Right lobe of liver (tissue), 6 donors: Measurements from ENCODE around the gene MACF1. TPM values are rescaled to one million over a fixed set of nuclear protein-coding genes. Genes with fewer than 3 reads are reported as not detected.

Experiments used
- ATAC-seq, 4 donors: fragments of 200-7000 bp; cut with Tn5 transposase; one replicate each; pipeline ENCODE4 v1.9.1; 2020; ENCODE audit warnings: mild to moderate bottlenecking in 4 of 4, moderate library complexity in 4 of 4
- DNase-seq, 3 donors: peaks; one replicate each; pipeline ENCODE4 v3.0.0-alpha.2; 2020
- H3K27ac ChIP-seq, 3 donors: fragments of 200-600 bp; one replicate each; pipeline ENCODE4 v1.8.0; 2022
- H3K27me3 ChIP-seq, 2 donors: fragments of 200-600 bp; one replicate each; pipeline ENCODE4 v1.8.0; 2022
- H3K36me3 ChIP-seq, 4 donors: fragments of 200-600 bp; sonication (generic) in 1 of 4; one replicate each; pipeline versions ENCODE4 v1.5.1 to v1.8.0; 2017 to 2022; ENCODE audit warnings: control low read depth in 1 of 4
- H3K4me1 ChIP-seq, 4 donors: fragments of 200-600 bp; sonication (generic) in 1 of 4; one replicate each; pipeline versions ENCODE4 v1.5.1 to v1.8.0; 2017 to 2022; ENCODE audit warnings: control low read depth in 1 of 4
- H3K4me3 ChIP-seq, 3 donors: fragments of 200-600 bp; one replicate each; pipeline ENCODE4 v1.8.0; 2022
- H3K9me3 ChIP-seq, 4 donors: fragments of 200-600 bp; sonication (generic) in 1 of 4; one replicate each; pipeline versions ENCODE4 v1.5.1 to v1.8.0; 2017 to 2022; ENCODE audit warnings: control low read depth in 1 of 4
- CTCF ChIP-seq, 4 donors: fragments of 200-600 bp in 3 of 4; fragments of 450-650 bp in 1 of 4; IDR thresholded peaks; one replicate each; pipeline versions ENCODE4 v1.5.1 to v1.8.0; 2016 to 2022; ENCODE audit warnings: antibody characterized with exemption in 4 of 4, mild to moderate bottlenecking in 2 of 4
- POLR2A ChIP-seq: fragments of 450-650 bp; IDR thresholded peaks from one replicate; pipeline ENCODE4 v1.6.1; 2017; ENCODE audit warnings: antibody characterized with exemption, mild to moderate bottlenecking
- WGBS: methylation state at CpG from one replicate; pipeline ENCODE4 v1.1.6; 2018; ENCODE audit warnings: low coverage, low lambda C conversion rate; ENCODE audit not compliant: insufficient coverage; ENCODE audit errors: missing lambda C conversion rate; 5-methylcytosine and 5-hydroxymethylcytosine counted together
- intact Hi-C, 2 donors: fragments of 100-400 bp; cut with DNase I; formaldehyde crosslinking; loops; one replicate each; pipeline versions ENCODE4 v1.11.2 to v1.14.1; 2022
- total RNA-seq, 6 experiments: library from RNA; depleted of rRNA in 2 of 6; stranded (reverse); fragments of >200 nt in 2 of 6; fragmentation: NEBNext Ultra II Directional in 3 of 6; extraction: Animal tissue kit (Norgen Biotek cat#: 25700) in 3 of 6; gene quantifications; one replicate each; pipeline versions ENCODE4 v1.1.0 to v1.2.4, GENCODE V29; 2016 to 2023
- donor health status: DM: no; HTN: yes; CAD: no.
- donor health status: DM: no; HTN: no; CAD: no.
- donor health status: DM: no; HTN: no; CAD: no.
- donor health status: DM: no; HTN: yes; CAD: no.
- donor health status: DM: no; HTN: yes; CAD: no.

Gene MACF1
- total RNA-seq, 6 experiments from 2014 or later, result 78.4 to 141 (median 100) TPM

DNA sequence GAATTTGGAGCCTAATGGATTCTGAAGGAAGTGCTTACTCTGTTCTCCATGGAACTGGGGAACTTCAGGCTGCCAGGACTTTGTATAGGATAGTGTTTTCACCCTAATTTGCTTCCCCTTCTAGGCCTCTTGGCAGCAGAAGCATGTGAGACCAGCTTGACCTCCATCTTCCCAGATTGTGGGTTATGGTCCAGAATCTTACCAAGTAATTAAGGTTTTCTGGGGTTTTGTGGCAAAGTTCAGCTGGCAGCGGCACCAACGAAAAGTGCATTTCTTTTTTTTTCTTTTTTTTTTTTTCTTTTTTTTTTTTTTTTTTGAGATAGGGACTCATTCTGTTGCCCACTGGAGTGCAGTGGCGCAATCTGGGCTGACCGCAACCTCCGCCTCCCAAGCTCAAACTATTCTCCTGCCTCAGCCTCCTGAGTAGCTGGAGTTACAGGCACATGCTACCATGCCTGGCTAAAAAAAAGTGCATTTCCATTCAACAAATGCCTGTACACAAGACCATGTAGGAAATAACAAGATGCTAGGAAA is 283.6 kb downstream of the MACF1 start:
- Histone ChIP-seq H3K4me1 (peaks cover 0 to 5% (median 0%) of the 10 kb centered on the region in 4 donors), H3K36me3 (peaks cover 11 to 34% (median 20%) of the 10 kb centered on the region in 4 donors), H3K9me3 (no peaks in the 10 kb centered on the region), H3K4me3 (no peak overlapping the region), H3K27me3 (no peaks in the 10 kb centered on the region), H3K27ac (no peak overlapping the region)
- intact Hi-C loops, result no loop called here
- ATAC-seq (no peak), DNase-seq (no peak)
- TF ChIP-seq POLR2A (no peak), CTCF (IDR thresholded peaks at IDR 0.05) (no peak)
- WGBS, result 85% methylated on average over 3 of the region's 5 CpGs

DNA sequence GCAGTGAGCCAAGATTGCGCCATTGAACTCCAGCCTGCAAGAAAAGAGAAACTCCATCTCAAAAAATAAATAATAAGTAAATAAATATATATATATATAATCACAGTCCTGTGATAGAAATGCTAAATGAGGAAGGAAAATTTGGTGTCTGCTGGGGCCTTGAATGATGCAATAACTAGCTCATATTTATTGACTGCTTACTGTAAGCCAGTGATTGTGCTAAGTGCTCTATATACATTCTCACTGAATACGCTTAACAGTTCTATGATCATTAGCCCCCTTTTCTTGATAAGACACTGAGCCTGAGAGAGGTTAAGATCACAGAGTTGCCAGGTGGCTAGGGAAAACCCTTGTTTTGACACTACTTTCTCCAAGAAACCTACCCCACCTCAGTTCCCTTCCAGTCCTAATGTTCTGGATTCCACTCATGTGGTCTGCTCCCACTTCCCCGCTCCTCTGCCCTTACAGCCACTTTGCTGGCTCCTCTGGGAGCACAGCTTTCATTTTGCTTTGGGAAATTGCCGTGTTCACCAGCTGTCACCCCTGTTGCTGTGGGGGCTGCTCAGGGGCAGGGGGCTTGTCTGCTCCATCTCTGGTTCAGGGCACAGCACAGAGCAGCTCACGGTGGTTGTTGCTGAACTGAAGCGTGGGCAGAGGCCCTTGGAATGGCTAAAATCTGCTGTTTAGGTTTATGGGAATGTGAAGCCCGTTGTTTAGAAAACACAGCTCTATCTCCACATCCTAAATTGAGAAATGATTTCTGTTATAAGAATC is 284.5 kb downstream of the MACF1 start:
- 65% methylated on average over 4 of the region's 7 CpGs for WGBS
- Histone ChIP-seq H3K9me3 (no peaks in the 10 kb centered on the region), H3K4me3 (no peak overlapping the region), H3K27ac (no peak overlapping the region), H3K36me3 (peaks cover 11 to 33% (median 19%) of the 10 kb centered on the region in 4 donors), H3K27me3 (no peaks in the 10 kb centered on the region), H3K4me1 (peaks cover 0 to 5% (median 0%) of the 10 kb centered on the region in 4 donors)
- ATAC-seq (no peak), DNase-seq (no peak)
- intact Hi-C loops, result no loop called here
- TF ChIP-seq POLR2A, result no peak
- no peak for TF ChIP-seq CTCF (IDR thresholded peaks at IDR 0.05)

- 68% methylated on average over 9 of the region's 13 CpGs for WGBS
- Histone ChIP-seq H3K36me3 (peaks cover 8 to 27% (median 17%) of the 10 kb centered on the region in 4 donors), H3K4me1 (peaks cover 0 to 5% (median 0%) of the 10 kb centered on the region in 4 donors), H3K9me3 (no peaks in the 10 kb centered on the region), H3K27me3 (no peaks in the 10 kb centered on the region), H3K4me3 (no peak overlapping the region), H3K27ac (no peak overlapping the region)
- TF ChIP-seq CTCF (IDR thresholded peaks at IDR 0.05) (no peak), POLR2A (no peak)
- ATAC-seq (peak in 1 of 4 donors; percentile 2), DNase-seq (no peak)
- intact Hi-C loops, result no loop called here
These were observed 285.2 kb downstream of the MACF1 start for GRCh38 chr1:39489567-39490239.

DNA sequence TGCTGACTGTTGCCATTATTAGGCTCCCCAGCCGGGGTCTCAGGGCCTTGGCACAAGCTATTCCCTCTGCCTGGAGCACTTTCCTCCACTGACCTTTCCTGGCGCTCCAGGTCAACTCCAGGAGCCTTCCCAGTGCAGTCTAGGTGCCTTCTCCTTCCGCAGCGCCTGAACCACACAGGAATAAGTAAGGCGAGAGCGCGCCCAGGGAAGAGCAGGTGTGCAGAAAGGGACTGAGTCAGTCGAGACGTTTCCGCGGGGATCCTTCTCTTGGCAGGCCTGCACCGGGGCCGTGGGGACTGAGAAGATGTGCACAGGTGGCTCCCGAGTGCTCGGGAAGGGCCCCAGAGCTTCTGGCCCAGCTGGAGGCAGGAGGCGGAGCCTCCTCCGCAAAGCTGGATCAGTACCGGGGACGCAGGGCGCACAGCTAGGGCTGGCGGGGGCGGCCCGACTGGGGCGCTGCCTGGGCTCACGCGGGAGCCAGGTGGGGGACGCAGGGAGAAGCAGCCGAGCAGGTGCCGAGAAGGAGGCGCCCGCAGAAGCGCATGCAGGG is 286.2 kb downstream of the MACF1 start:
- ATAC-seq, result peak; percentile 5 to 39 (median 28)
- 35% methylated on average over 2 of the region's 32 CpGs for WGBS
- peak overlapping the region; percentile 35 to 49 (median 37) for H3K4me3 ChIP-seq
- peaks cover 0 to 5% (median 0%) of the 10 kb centered on the region in 4 donors for H3K4me1 ChIP-seq
- no peaks in the 10 kb centered on the region for H3K27me3 ChIP-seq
- TF ChIP-seq CTCF (IDR thresholded peaks at IDR 0.05) (no peak), POLR2A (no peak)
- DNase-seq, result no peak
- intact Hi-C loops, result no loop called here
- no peak overlapping the region for H3K27ac ChIP-seq
- peaks cover 5 to 17% (median 10%) of the 10 kb centered on the region in 4 donors for H3K36me3 ChIP-seq
- H3K9me3 ChIP-seq, result no peaks in the 10 kb centered on the region
